Pancreas (tissue), 10 donors: ENCODE results near the gene PI4KB. TPM values are rescaled to one million over a fixed set of nuclear protein-coding genes. Genes with fewer than 3 reads are reported as not detected.
A peak's percentile ranks its signal among the peaks of the same experiment; 100 is the strongest.

Experiments
- ATAC-seq, 4 donors: fragments of 200-7000 bp; cut with Tn5 transposase; one replicate each; pipeline versions ENCODE4 v1.8.0 to v1.9.1; 2020; ENCODE audit warnings: mild to moderate bottlenecking in 4 of 4, moderate library complexity in 4 of 4
- DNase-seq, 6 donors: peaks; one replicate each; pipeline ENCODE4 v3.0.0-alpha.2; 2020
- FAIRE-seq: peaks from 2 replicates; lab custom pipeline; 2012; peaks lifted over from hg19 to GRCh38; lab: Jason Lieb, UNC
- H3K27ac ChIP-seq, 4 donors: fragments of 200-600 bp; sonication (generic); 1 replicate in 3 of 4; 2 replicates in 1 of 4; pipeline versions ENCODE4 v1.5.0 to v1.8.0; 2020
- H3K27me3 ChIP-seq, 4 donors: fragments of 200-600 bp; one replicate each; pipeline ENCODE4 v1.8.0; 2021
- H3K36me3 ChIP-seq, 3 donors: fragments of 200-600 bp; sonication (generic) in 1 of 3; one replicate each; pipeline versions ENCODE4 v1.5.0 to v1.8.0; 2020 to 2021
- H3K4me1 ChIP-seq, 3 donors: fragments of 200-600 bp; one replicate each; pipeline ENCODE4 v1.8.0; 2021
- H3K4me3 ChIP-seq, 4 donors: fragments of 200-600 bp; sonication (generic) in 2 of 4; one replicate each; pipeline versions ENCODE4 v1.5.0 to v1.8.0; 2020 to 2021
- H3K9me3 ChIP-seq, 4 donors: fragments of 200-600 bp; one replicate each; pipeline ENCODE4 v1.8.0; 2021
- WGBS, 2 donors: extraction: QIAGEN DNeasy Blood & Tissue Kit; methylation state at CpG; one replicate each; pipeline ENCODE4 v1.1.7; 2013; 5-methylcytosine and 5-hydroxymethylcytosine counted together
- intact Hi-C, 3 donors: fragments of 100-400 bp; cut with DNase I; formaldehyde crosslinking; loops; one replicate each; pipeline versions ENCODE4 v1.11.1 to v1.14.2; 2022
- polyA plus RNA-seq, 2 donors: library from polyadenylated mRNA; stranded (reverse); fragments of 200-250 nt; gene quantifications; one replicate each; pipeline ENCODE4 v1.2.3, GENCODE V29; 2013
- total RNA-seq, 6 donors: library from RNA; stranded (reverse); fragmentation: NEBNext Ultra II Directional in 4 of 6; extraction: Animal tissue kit (Norgen Biotek cat#: 25700) in 4 of 6; gene quantifications; one replicate each; pipeline versions ENCODE4 v1.2.1 to v1.2.4, GENCODE V29; 2021 to 2023
- TF ChIP-seq, protein P1 (sequence below), 4 donors: fragments of 200-600 bp; sonication (generic) in 3 of 4; IDR thresholded peaks; one replicate each; pipeline versions ENCODE4 v1.5.0 to v1.8.0; 2021; ENCODE audit warnings: antibody characterized with exemption in 4 of 4
- donor health status: healthy with polysubstance abuse.
- donor health status: DM: no; HTN: no; CAD: no; lungs with moderate emphysema.
- donor health status: DM: no; HTN: no; CAD: no.
- donor health status: control.
- donor health status: control.
- donor health status: Bipolar disorder and iron deficiency.
- donor health status: DM: yes; HTN: yes; CAD: no.
- donor health status: DM: no; HTN: no; CAD: no.
- donor health status: DM: no; HTN: no; CAD: no.
- donor health status: DM: yes; HTN: yes; CAD: no.

PI4KB gene
- total and polyA plus RNA-seq, 8 donors, result 20.0 to 44.2 (median 27.7) TPM

DNA sequence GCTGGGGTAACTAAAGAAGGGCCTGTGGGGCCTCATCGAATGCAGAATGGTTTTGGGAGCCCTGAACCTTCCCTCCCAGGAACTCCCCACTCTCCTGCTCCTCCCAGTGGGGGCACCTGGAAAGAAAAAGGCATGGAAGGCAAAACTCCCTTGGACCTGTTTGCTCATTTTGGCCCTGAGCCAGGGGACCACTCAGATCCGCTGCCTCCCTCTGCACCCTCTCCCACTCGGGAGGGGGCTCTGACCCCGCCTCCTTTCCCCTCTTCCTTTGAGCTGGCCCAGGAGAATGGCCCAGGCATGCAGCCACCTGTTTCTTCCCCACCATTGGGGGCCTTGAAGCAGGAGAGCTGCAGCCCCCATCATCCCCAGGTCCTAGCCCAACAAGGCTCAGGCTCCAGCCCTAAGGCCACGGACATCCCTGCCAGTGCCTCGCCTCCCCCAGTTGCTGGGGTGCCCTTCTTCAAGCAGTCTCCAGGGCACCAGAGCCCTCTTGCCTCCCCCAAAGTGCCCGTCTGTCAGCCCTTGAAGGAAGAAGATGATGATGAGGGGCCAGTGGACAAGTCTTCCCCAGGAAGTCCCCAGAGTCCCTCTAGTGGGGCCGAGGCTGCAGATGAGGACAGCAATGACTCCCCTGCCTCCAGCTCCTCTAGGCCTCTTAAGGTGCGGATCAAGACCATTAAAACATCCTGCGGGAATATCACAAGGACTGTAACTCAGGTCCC lies 40.4 kb downstream of the PI4KB start:
- intact Hi-C loops, result no loop called here
- WGBS, 2 donors, result 85 to 86% methylated on average over 9 to 10 of the region's 10 CpGs
- no peaks in the 10 kb centered on the region for H3K9me3 ChIP-seq
- DNase-seq (peak in 1 of 6 donors; percentile 52), ATAC-seq (no peak), FAIRE-seq (no peak)
- H3K27ac ChIP-seq, result no peak overlapping the region
- peaks cover 7 to 60% (median 37%) of the 10 kb centered on the region in 3 donors for H3K36me3 ChIP-seq
- no peaks in the 10 kb centered on the region for H3K27me3 ChIP-seq
- TF ChIP-seq, protein P1, sequence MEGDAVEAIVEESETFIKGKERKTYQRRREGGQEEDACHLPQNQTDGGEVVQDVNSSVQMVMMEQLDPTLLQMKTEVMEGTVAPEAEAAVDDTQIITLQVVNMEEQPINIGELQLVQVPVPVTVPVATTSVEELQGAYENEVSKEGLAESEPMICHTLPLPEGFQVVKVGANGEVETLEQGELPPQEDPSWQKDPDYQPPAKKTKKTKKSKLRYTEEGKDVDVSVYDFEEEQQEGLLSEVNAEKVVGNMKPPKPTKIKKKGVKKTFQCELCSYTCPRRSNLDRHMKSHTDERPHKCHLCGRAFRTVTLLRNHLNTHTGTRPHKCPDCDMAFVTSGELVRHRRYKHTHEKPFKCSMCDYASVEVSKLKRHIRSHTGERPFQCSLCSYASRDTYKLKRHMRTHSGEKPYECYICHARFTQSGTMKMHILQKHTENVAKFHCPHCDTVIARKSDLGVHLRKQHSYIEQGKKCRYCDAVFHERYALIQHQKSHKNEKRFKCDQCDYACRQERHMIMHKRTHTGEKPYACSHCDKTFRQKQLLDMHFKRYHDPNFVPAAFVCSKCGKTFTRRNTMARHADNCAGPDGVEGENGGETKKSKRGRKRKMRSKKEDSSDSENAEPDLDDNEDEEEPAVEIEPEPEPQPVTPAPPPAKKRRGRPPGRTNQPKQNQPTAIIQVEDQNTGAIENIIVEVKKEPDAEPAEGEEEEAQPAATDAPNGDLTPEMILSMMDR (IDR thresholded peaks at IDR 0.05), result no peak
- no peak overlapping the region for H3K4me3 ChIP-seq
- peaks cover 0 to 4% (median 2%) of the 10 kb centered on the region in 3 donors for H3K4me1 ChIP-seq

DNA sequence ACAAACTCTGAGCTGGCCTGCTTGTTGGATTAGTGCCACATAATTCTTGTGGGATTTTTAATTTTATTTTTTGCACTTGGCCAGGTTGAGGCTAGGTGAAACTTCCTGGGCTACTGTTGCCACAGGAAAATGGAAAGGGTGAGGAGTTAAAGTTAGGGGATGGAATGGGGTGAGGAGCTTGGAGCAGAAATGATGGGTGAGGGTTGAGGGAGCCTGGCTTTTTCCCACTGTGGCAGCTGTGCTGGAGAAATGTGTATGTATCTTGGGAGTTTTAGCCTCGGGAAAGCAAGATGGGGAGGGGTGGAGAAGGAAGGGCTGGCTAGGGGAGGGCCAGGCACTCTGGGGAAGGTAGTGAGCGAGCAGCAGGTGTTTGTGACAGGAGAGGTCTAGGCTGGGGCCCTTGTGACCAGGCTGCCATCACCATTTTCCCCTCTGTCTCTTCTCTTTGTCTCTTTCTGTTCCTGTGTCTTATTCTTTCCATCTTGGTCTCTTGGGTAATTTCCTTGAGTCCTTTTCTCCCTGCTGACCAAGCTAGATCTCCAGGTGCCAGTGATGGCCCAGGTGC lies 43.1 kb downstream of the PI4KB start:
- 25 to 27% methylated on average over 2 of the region's 2 CpGs for WGBS, 2 donors
- Histone ChIP-seq H3K9me3 (no peaks in the 10 kb centered on the region), H3K4me1 (peaks cover 0 to 4% (median 2%) of the 10 kb centered on the region in 3 donors), H3K27ac (peak overlapping the region; percentile 97 to 99 (median 98)), H3K4me3 (peak overlapping the region in 3 of 4 donors; percentile 84 to 92 (median 89)), H3K36me3 (peaks cover 7 to 41% (median 18%) of the 10 kb centered on the region in 3 donors), H3K27me3 (no peaks in the 10 kb centered on the region)
- intact Hi-C loops, result no loop called here
- ATAC-seq (peak in 3 of 4 donors; percentile 12 to 27 (median 22)), DNase-seq (peak in 5 of 6 donors; percentile 69 to 83 (median 80)), FAIRE-seq (no peak)
- TF ChIP-seq, protein P1 (IDR thresholded peaks at IDR 0.05), result no peak

DNA sequence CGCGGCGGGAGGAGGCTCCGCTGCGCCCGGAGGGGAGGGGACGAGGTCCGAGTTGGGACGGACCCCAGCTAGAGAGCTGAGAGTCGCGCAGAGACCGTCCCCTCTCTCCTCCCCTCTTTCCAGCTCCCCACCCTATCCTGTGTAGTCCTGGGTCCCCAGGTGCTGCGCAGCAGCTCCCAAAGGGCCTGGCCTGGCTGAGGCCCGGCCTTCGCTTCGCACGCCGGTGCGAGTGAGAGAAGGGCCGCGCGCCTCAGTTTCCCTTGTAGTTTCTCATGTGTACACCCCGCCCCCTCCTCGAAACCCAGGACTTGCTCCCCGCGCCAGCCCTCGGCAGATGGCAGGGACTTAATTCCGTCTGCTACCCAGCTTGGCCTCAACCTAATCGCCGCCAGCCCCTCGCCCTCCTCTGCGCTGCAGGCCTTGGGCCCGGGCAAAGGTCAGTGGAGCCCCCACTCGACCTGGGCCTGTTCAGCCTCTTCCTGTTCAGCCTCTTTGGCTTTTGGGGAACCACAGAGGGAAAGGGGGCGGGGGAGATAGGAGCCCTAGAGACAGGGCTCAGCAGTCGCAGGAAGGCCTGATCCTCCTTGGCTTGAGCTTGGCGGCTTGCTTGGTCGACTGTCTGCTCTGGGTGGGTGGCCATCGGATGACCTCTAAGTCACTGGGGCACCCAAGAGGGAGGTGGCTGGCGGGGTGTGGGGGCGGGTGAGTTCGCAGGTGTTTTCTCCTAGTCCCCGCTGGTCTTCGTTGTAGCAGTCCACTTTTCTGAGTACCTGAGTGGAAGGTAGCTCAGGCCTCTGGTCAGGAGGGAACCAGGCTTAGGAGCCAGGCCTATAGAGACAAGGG lies 44.1 kb downstream of the PI4KB start:
- peak overlapping the region; percentile 82 to 92 (median 86) for H3K4me3 ChIP-seq
- TF ChIP-seq, protein P1 (IDR thresholded peaks at IDR 0.05), result no peak
- 3% methylated on average over 31 to 44 of the region's 44 CpGs for WGBS, 2 donors
- DNase-seq, result peak; percentile 39 to 85 (median 58)
- no peaks in the 10 kb centered on the region for H3K27me3 ChIP-seq
- H3K27ac ChIP-seq, result peak overlapping the region; percentile 97 to 99 (median 98)
- H3K36me3 ChIP-seq, result peaks cover 5 to 31% (median 18%) of the 10 kb centered on the region in 3 donors
- H3K9me3 ChIP-seq, result no peaks in the 10 kb centered on the region
- intact Hi-C loops, result no loop called here
- peak in 3 of 4 donors; percentile 0 to 1 (median 0) for ATAC-seq
- peaks cover 0 to 4% (median 2%) of the 10 kb centered on the region in 3 donors for H3K4me1 ChIP-seq
- no peak for FAIRE-seq

DNA sequence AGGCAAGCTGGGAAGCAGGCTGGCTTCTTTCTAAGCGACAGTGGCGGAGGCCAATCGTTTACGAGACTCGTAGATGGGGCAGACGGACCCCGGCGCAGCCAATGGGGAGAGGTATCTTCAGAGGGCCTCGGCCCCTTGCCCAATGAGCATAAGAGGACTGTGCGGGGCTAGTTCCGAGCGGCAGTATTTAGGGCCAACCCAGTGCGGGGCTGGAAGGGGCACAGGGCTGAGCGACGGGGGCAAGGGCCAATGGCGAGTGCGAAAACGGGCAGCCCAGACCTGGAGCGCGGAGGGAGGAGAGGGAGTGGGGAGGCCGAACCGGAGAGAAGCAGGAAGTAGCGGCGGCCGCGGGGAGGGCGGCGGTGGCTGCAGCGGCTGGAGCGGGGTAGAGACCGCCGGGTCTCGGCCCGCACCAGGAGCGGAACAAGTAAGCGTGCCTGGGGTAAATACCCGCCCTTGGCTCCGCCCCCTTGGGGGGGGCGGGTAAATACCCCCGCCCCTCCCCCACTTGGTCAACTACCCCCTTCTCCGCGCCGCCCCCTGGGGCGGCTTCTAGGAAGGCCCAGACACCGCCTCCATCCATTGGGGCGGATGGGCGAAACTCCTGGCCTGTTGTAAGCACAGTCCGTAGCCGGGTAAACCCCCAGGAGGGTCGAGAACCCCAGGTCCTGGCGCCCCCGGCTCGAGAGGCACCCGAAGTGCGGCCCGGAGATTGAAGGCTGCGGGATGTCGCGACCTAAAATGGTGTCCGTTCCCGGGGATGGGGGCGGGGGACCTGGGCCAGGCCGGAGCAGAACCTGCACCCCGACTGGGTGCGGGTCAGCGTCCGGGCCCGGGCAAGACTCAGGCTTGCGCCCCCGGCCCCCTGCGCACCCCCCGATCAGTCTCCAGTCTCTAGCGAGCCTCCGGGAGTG lies 45.0 kb downstream of the PI4KB start, which contains the start of gene ZNF687:
Gene ZNF687 (plus strand): TSS at position 331 of the 914 bp plus-strand sequence. CDS start 3,993 bp downstream, outside the sequence.
- Histone ChIP-seq H3K4me3 (peak within 1 kb of the TSS; percentile 82 to 92 (median 86)), H3K27me3 (no peaks in the 10 kb centered on the region), H3K36me3 (peaks cover 0 to 23% (median 11%) of the 10 kb centered on the region in 3 donors), H3K4me1 (peaks cover 0 to 4% (median 2%) of the 10 kb centered on the region in 3 donors), H3K9me3 (no peaks in the 10 kb centered on the region), H3K27ac (peak within 1 kb of the TSS; percentile 97 to 99 (median 98))
- 0% methylated on average over 47 to 74 of the region's 74 CpGs for WGBS, 2 donors
- FAIRE-seq (peak; percentile 96), DNase-seq (peak; percentile 97 to 100 (median 100)), ATAC-seq (peak; percentile 80 to 89 (median 82))
- TF ChIP-seq, protein P1 (IDR thresholded peaks at IDR 0.05), result no peak
- intact Hi-C loops, result no loop called here
